MCF 10A (cell line): ENCODE results near the gene VKORC1. TPM values are rescaled to one million over a fixed set of nuclear protein-coding genes. Genes with fewer than 3 reads are reported as not detected.

Source experiments
- BruUV-seq: library from RNA; stranded (reverse); fragments of 400-500 nt; replicated peaks from 2 replicates; lab custom pipeline; 2021; lab: Mats Ljungman, UMichigan
- CTCF ChIA-PET: fragments of 300-600 bp; sonication (Branson Sonifier 250); formaldehyde crosslinking; extraction: SDS; loops from one replicate; lab custom pipeline; 2021; ENCODE audit warnings: antibody characterized with exemption, inconsistent platforms; lab: Yijun Ruan, JAX
- POLR2A ChIA-PET: fragments of 300-600, 350-650 bp; sonication (Branson Sonifier 250); formaldehyde crosslinking; extraction: SDS; loops from one replicate; lab custom pipeline; 2020; ENCODE audit warnings: antibody characterized with exemption, inconsistent platforms; lab: Yijun Ruan, JAX
- DNase-seq: peaks from one replicate; pipeline ENCODE4 v3.0.0-alpha.2; 2018; ENCODE audit not compliant: unreplicated experiment
- H3K27ac Mint-ChIP-seq: one replicate; pipeline ENCODE4 v1.8.0; 2022; ENCODE audit warnings: mild to moderate bottlenecking, low read depth, mixed read lengths; ENCODE audit not compliant: unreplicated experiment
- H3K27me3 Mint-ChIP-seq: one replicate; pipeline ENCODE4 v1.8.0; 2022; ENCODE audit warnings: mixed read lengths; ENCODE audit not compliant: insufficient read depth, unreplicated experiment
- H3K36me3 Mint-ChIP-seq: one replicate; pipeline ENCODE4 v1.8.0; 2022; ENCODE audit warnings: mild to moderate bottlenecking, moderate library complexity, mixed read lengths; ENCODE audit not compliant: insufficient read depth, unreplicated experiment
- H3K4me1 Mint-ChIP-seq: one replicate; pipeline ENCODE4 v1.8.0; 2022; ENCODE audit warnings: mixed read lengths; ENCODE audit not compliant: insufficient read depth, unreplicated experiment
- H3K4me3 Mint-ChIP-seq: one replicate; pipeline ENCODE4 v1.8.0; 2022; ENCODE audit warnings: mild to moderate bottlenecking, moderate library complexity, mixed read lengths; ENCODE audit not compliant: unreplicated experiment
- H3K9me3 Mint-ChIP-seq: one replicate; pipeline ENCODE4 v1.8.0; 2022; ENCODE audit warnings: mixed read lengths; ENCODE audit not compliant: unreplicated experiment
- intact Hi-C: fragments of 100-400 bp; cut with micrococcal nuclease; formaldehyde crosslinking; loops from 2 replicates; pipeline ENCODE4 v1.14.1; 2022
- total RNA-seq: library from RNA; stranded (reverse); gene quantifications from 2 replicates; pipeline ENCODE4 v1.2.3, GENCODE V29; 2022
- TF ChIP-seq, protein P1 (sequence below): fragments of 200-600 bp; IDR thresholded peaks from one replicate; pipeline ENCODE4 v1.8.0; 2022; ENCODE audit warnings: antibody characterized with exemption, mild to moderate bottlenecking; ENCODE audit not compliant: unreplicated experiment

Gene VKORC1
- total RNA-seq, 1 experiment from 2014 or later, result 66.3 TPM

DNA sequence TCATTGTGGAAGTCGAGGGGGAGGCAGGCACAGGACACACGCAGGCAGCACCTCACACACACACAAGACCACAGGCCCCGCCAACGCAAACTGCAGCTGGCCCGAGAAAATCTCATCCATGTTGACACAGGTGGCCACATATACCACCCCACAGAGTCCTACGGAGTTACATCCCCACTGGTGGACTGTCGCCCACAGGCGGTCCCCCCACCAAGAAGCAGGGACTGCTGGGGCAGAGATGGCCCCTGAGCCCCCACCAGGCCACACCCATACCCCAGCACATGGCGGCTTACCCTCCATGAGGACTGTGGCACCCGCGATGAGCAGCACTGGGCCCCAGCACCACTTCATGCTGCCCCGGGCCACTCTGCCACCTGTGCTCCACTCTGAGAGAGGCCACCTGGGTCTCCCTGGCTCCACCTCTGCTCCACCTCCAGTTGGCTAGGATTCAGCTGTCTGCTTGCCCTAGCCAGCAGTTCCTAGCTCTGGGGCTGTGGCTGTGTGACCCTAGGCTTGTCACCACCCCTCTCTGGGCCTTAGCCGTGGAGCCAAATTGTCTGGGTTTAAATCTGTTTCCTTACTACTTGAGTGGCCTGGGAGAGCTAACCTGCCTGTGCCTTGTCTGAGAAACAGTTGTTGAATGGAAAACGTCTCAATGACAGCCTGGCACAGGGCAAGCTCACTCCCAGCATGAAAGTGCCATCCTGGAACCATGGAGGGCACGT is 6.0 kb downstream of the VKORC1 start, which contains the start of gene PRSS53:
Gene PRSS53, minus strand, starts transcription at position 485 of the 725 bp plus-strand sequence. Its CDS starts 134 bp downstream, at position 351.
- Mint-ChIP-seq H3K4me1 (peaks cover 5% of the 10 kb centered on the region), H3K4me3 (no peak within 1 kb of the TSS), H3K36me3 (peaks cover 22% of the 10 kb centered on the region), H3K27ac (no peak within 1 kb of the TSS), H3K9me3 (no peaks in the 10 kb centered on the region), H3K27me3 (no peaks in the 10 kb centered on the region)
- POLR2A ChIA-PET, result interaction anchor here (0.8 to 1.7 kb wide), 2 partner anchors 15 to 29 kb away, joined by 3 to 5 read pairs; partner anchors contain the start of genes KAT8, ZNF646 and ZNF668
- no TSS peak for BruUV-seq
- intact Hi-C loops, result no loop called here
- DNase-seq, result no peak
- TF ChIP-seq, protein P1, sequence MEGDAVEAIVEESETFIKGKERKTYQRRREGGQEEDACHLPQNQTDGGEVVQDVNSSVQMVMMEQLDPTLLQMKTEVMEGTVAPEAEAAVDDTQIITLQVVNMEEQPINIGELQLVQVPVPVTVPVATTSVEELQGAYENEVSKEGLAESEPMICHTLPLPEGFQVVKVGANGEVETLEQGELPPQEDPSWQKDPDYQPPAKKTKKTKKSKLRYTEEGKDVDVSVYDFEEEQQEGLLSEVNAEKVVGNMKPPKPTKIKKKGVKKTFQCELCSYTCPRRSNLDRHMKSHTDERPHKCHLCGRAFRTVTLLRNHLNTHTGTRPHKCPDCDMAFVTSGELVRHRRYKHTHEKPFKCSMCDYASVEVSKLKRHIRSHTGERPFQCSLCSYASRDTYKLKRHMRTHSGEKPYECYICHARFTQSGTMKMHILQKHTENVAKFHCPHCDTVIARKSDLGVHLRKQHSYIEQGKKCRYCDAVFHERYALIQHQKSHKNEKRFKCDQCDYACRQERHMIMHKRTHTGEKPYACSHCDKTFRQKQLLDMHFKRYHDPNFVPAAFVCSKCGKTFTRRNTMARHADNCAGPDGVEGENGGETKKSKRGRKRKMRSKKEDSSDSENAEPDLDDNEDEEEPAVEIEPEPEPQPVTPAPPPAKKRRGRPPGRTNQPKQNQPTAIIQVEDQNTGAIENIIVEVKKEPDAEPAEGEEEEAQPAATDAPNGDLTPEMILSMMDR, result no peak
- CTCF ChIA-PET, result interaction anchor here (0.6 kb wide), 1 partner anchor 98 kb away, joined by 3 read pairs; no protein-coding TSS in a partner anchor

DNA sequence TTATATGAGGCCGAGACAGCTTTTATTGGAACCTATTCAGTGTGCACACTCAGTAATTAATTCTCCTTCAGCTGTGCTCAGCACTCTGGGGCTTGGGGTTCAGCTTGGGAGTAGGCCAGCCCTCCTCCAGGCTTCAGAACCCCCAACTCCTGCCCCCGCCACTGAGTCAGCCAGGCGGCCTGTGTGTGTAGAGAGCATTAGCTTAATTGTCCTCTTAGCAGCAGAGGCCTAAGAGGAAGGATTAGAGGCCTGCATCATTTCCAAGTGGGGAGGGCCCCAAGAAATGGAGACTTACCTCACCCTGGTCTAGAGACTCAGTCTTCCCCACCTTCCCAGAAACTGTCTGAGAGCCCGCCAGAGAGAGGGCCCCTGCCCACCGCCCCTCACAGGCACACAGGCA is 6.6 kb downstream of the VKORC1 start:
- no TSS peak for BruUV-seq
- POLR2A ChIA-PET, result no interaction called here
- DNase-seq, result no peak
- CTCF ChIA-PET, result interaction anchor here (0.6 kb wide), 1 partner anchor 98 kb away, joined by 3 read pairs; no protein-coding TSS in a partner anchor
- intact Hi-C loops, result no loop called here
- TF ChIP-seq, protein P1, result no peak
- H3K27me3 Mint-ChIP-seq, result no peaks in the 10 kb centered on the region
- peaks cover 22% of the 10 kb centered on the region for H3K36me3 Mint-ChIP-seq
- H3K27ac Mint-ChIP-seq, result no peak overlapping the region
- no peak overlapping the region for H3K4me3 Mint-ChIP-seq
- peaks cover 5% of the 10 kb centered on the region for H3K4me1 Mint-ChIP-seq
- H3K9me3 Mint-ChIP-seq, result no peaks in the 10 kb centered on the region

DNA sequence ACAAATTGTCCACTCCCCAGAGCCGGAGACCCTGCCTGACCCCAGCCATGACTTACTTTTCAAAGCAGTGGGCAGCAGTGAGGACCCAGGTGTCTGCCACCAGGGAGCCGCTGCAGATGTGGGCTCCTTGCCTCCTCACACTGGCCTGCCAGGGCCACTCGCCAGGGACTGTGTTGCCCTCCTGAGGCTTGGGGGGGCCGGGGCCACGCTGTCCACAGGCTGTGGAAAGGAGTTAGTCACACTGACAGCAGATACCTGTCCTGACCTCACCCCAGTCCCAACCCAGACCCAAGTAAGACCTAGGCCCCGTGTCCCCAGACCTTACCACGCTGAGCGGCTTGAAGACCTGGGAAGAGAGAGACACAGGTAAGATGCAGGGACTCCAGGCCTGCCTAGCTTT is 7.1 kb downstream of the VKORC1 start:
- TF ChIP-seq, protein P1, result no peak
- no peaks in the 10 kb centered on the region for H3K27me3 Mint-ChIP-seq
- peaks cover 5% of the 10 kb centered on the region for H3K4me1 Mint-ChIP-seq
- POLR2A ChIA-PET, result no interaction called here
- DNase-seq, result no peak
- intact Hi-C loops, result no loop called here
- H3K36me3 Mint-ChIP-seq, result peaks cover 19% of the 10 kb centered on the region
- H3K27ac Mint-ChIP-seq, result no peak overlapping the region
- CTCF ChIA-PET, result interaction anchor here (0.6 kb wide), 1 partner anchor 64 kb away, joined by 3 read pairs; no protein-coding TSS in a partner anchor
- no peak overlapping the region for H3K4me3 Mint-ChIP-seq
- no peaks in the 10 kb centered on the region for H3K9me3 Mint-ChIP-seq
- no TSS peak for BruUV-seq

DNA sequence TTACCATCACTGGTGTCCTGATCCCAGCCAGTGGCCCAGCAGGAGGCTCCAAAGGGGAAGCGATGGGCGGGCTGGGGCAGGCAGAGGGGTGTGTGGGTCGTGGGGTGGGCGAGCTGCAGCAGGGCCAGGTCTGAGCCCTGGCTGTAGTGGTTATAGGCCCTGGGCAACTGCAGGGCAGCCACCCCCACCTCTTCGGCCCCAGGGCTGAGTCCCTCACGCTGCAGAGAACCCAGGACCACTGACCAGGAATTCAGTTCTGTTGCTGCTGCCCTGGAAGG is 8.0 kb downstream of the VKORC1 start:
- CTCF ChIA-PET, result interaction anchor here (0.7 to 0.8 kb wide), 2 partner anchors 9 to 55 kb away, joined by 3 to 5 read pairs; no protein-coding TSS in a partner anchor
- Mint-ChIP-seq H3K4me3 (no peak overlapping the region), H3K27ac (no peak overlapping the region), H3K4me1 (peaks cover 11% of the 10 kb centered on the region), H3K27me3 (no peaks in the 10 kb centered on the region), H3K36me3 (peaks cover 22% of the 10 kb centered on the region), H3K9me3 (no peaks in the 10 kb centered on the region)
- BruUV-seq, result no TSS peak
- POLR2A ChIA-PET, result interaction anchor here (1.0 kb wide), 1 partner anchor 12 kb away, joined by 5 read pairs; the partner anchor contains the start of genes ZNF646 and ZNF668
- intact Hi-C loops, result no loop called here
- no peak for DNase-seq
- TF ChIP-seq, protein P1, result no peak
